ENCODE measurements around the gene RNF13.

DNA sequence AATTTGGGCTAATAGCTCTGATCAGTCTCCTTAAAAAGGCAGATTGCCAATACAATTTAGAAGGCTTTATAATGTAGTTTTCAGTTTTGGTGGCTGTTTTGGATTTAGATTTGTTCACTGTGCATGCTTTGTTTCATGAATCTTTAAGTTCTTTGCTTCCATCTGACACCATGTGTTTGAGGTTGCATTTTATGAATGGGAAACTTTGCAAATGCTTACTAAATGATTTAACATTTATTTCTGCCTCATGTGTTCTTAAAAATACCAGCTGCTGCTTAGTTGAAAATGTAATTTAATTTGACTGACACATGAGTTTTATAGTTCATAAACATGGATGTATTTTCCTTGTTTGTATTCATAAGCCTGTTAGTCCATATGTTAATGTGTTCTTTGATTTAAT lies 78.6 kb downstream of the RNF13 start:
- TF ChIP-seq, protein P1, sequence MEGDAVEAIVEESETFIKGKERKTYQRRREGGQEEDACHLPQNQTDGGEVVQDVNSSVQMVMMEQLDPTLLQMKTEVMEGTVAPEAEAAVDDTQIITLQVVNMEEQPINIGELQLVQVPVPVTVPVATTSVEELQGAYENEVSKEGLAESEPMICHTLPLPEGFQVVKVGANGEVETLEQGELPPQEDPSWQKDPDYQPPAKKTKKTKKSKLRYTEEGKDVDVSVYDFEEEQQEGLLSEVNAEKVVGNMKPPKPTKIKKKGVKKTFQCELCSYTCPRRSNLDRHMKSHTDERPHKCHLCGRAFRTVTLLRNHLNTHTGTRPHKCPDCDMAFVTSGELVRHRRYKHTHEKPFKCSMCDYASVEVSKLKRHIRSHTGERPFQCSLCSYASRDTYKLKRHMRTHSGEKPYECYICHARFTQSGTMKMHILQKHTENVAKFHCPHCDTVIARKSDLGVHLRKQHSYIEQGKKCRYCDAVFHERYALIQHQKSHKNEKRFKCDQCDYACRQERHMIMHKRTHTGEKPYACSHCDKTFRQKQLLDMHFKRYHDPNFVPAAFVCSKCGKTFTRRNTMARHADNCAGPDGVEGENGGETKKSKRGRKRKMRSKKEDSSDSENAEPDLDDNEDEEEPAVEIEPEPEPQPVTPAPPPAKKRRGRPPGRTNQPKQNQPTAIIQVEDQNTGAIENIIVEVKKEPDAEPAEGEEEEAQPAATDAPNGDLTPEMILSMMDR (conservative IDR thresholded peaks at IDR 0.05 in 1 of 2, IDR thresholded peaks at IDR 0.05 in 1 of 2; ENCODE audit: extremely low read depth in 1 of 2, insufficient read depth in 1 of 2, low read depth in 1 of 2, low read length in 2 of 2) = no peak
- TF ChIP-seq EZH2 (IDR thresholded peaks at IDR 0.05; ENCODE audit: borderline replicate concordance, low read length) = no peak

Data from mammary epithelial cell (primary cell).